Measurements from ENCODE around the gene FAM219A.

FAM219A gene

GRCh38 chr9:34479431-34479866 lies 21.1 kb upstream of the FAM219A start:
- H3K4me3 ChIP-seq (ENCODE audit: low read depth, low read length): no peak overlapping the region
- H3K9me3 ChIP-seq (ENCODE audit: severe bottlenecking): no peaks in the 10 kb centered on the region
- no peak overlapping the region for H3K27ac ChIP-seq
- no peaks in the 10 kb centered on the region for H3K36me3 ChIP-seq
- no peaks in the 10 kb centered on the region for H3K27me3 ChIP-seq (ENCODE audit: insufficient read depth, low read depth, severe bottlenecking)
- TF ChIP-seq, protein P1, sequence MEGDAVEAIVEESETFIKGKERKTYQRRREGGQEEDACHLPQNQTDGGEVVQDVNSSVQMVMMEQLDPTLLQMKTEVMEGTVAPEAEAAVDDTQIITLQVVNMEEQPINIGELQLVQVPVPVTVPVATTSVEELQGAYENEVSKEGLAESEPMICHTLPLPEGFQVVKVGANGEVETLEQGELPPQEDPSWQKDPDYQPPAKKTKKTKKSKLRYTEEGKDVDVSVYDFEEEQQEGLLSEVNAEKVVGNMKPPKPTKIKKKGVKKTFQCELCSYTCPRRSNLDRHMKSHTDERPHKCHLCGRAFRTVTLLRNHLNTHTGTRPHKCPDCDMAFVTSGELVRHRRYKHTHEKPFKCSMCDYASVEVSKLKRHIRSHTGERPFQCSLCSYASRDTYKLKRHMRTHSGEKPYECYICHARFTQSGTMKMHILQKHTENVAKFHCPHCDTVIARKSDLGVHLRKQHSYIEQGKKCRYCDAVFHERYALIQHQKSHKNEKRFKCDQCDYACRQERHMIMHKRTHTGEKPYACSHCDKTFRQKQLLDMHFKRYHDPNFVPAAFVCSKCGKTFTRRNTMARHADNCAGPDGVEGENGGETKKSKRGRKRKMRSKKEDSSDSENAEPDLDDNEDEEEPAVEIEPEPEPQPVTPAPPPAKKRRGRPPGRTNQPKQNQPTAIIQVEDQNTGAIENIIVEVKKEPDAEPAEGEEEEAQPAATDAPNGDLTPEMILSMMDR (IDR thresholded peaks at IDR 0.05; ENCODE audit: low read depth, low read length): no peak
- DNase-seq: no peak

- no peak for DNase-seq
- Histone ChIP-seq H3K36me3 (no peaks in the 10 kb centered on the region), H3K9me3 (ENCODE audit: severe bottlenecking) (no peaks in the 10 kb centered on the region), H3K4me3 (ENCODE audit: low read depth, low read length) (no peak overlapping the region), H3K27me3 (ENCODE audit: insufficient read depth, low read depth, severe bottlenecking) (no peaks in the 10 kb centered on the region), H3K27ac (no peak overlapping the region)
- TF ChIP-seq, protein P1 (IDR thresholded peaks at IDR 0.05; ENCODE audit: low read depth, low read length): no peak
Measured at GRCh38 chr9:34477541-34477940, 19.2 kb upstream of the FAM219A start.

GRCh38 chr9:34475097-34475496 lies 16.7 kb upstream of the FAM219A start:
- no peak for DNase-seq
- Histone ChIP-seq H3K4me3 (ENCODE audit: low read depth, low read length) (no peak overlapping the region), H3K36me3 (no peaks in the 10 kb centered on the region), H3K27ac (no peak overlapping the region), H3K27me3 (ENCODE audit: insufficient read depth, low read depth, severe bottlenecking) (no peaks in the 10 kb centered on the region), H3K9me3 (ENCODE audit: severe bottlenecking) (no peaks in the 10 kb centered on the region)
- TF ChIP-seq, protein P1 (IDR thresholded peaks at IDR 0.05; ENCODE audit: low read depth, low read length): no peak

GRCh38 chr9:34465468-34465867 lies 7.1 kb upstream of the FAM219A start:
- Histone ChIP-seq H3K27ac (no peak overlapping the region), H3K9me3 (ENCODE audit: severe bottlenecking) (no peaks in the 10 kb centered on the region), H3K36me3 (no peaks in the 10 kb centered on the region), H3K27me3 (ENCODE audit: insufficient read depth, low read depth, severe bottlenecking) (no peaks in the 10 kb centered on the region), H3K4me3 (ENCODE audit: low read depth, low read length) (no peak overlapping the region)
- TF ChIP-seq, protein P1 (IDR thresholded peaks at IDR 0.05; ENCODE audit: low read depth, low read length): no peak
- DNase-seq: no peak

DNA sequence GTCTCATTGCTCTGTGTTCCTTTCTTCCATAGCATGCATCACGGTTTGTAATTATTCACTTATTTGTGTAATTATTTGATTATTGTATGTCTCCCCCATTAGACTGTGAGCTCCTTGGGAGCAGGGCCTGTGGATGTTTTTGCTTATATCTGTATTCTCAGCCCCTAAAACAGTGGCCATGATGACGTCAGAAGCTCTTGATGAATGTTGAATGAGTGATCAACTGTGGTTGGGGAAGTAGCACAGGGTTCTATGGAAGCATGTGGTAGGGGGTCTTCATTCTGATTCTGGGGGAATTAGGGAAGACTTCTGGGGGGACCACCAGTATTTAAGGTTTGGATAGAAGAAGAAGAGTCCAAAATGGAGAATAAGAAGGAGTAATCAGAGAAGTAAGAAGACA lies 6.2 kb upstream of the FAM219A start:
- Histone ChIP-seq H3K4me3 (ENCODE audit: low read depth, low read length) (no peak overlapping the region), H3K27ac (no peak overlapping the region), H3K27me3 (ENCODE audit: insufficient read depth, low read depth, severe bottlenecking) (no peaks in the 10 kb centered on the region), H3K9me3 (ENCODE audit: severe bottlenecking) (no peaks in the 10 kb centered on the region), H3K36me3 (no peaks in the 10 kb centered on the region)
- DNase-seq: no peak
- TF ChIP-seq, protein P1 (IDR thresholded peaks at IDR 0.05; ENCODE audit: low read depth, low read length): no peak

DNA sequence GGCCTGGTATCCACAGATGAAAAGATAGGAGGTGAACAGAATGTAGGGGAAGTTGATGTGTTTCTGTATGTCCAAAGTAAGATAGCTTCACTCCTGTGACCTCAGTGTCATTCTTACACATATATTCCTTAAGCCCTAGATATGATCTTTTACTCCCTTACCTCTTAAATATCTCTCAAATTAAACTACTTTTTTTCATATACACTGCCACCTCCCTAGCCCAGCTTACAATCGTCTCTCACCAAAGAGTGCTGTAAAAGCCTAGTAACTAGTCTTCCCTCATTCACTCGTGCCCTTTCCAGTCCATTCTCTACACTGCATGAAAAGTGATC lies 5.5 kb upstream of the FAM219A start:
- Histone ChIP-seq H3K27me3 (ENCODE audit: insufficient read depth, low read depth, severe bottlenecking) (no peaks in the 10 kb centered on the region), H3K27ac (no peak overlapping the region), H3K9me3 (ENCODE audit: severe bottlenecking) (no peaks in the 10 kb centered on the region), H3K36me3 (no peaks in the 10 kb centered on the region), H3K4me3 (ENCODE audit: low read depth, low read length) (no peak overlapping the region)
- DNase-seq: no peak
- TF ChIP-seq, protein P1 (IDR thresholded peaks at IDR 0.05; ENCODE audit: low read depth, low read length): no peak
